K562 (cell line): ENCODE data around the gene MAP2K7. TPM values are rescaled to one million over a fixed set of nuclear protein-coding genes. Genes with fewer than 3 reads are reported as not detected.

Experiments used
- ATAC-seq: fragments of 200-7000 bp; cut with Tn5 transposase; 3 replicates; pipeline ENCODE4 v1.9.1; 2020; ENCODE audit warnings: moderate library complexity
- BruUV-seq: library from RNA; stranded (reverse); fragments of 400-500 nt; replicated peaks from 2 replicates; lab custom pipeline; 2021; lab: Mats Ljungman, UMichigan
- CTCF ChIA-PET: fragments of 300-600 bp; formaldehyde crosslinking; extraction: SDS; loops from one replicate; lab custom pipeline; 2021; ENCODE audit warnings: low intra/inter-chr PET ratio; lab: Yijun Ruan, JAX
- POLR2A ChIA-PET: fragments of 300-600, 350-650 bp; sonication (Branson Sonifier 250); formaldehyde crosslinking; extraction: SDS; loops from one replicate; lab custom pipeline; 2021; ENCODE audit warnings: antibody characterized with exemption, inconsistent platforms; lab: Yijun Ruan, JAX
- DNase-seq, 4 experiments: peaks; one replicate each; pipeline versions ENCODE4 v3.0.0 to v3.0.0-alpha.2; 2011 to 2018; ENCODE audit warnings: low spot score in 3 of 4, mixed read lengths in 3 of 4; ENCODE audit errors: extremely low read depth in 1 of 4
- FAIRE-seq: peaks from 2 replicates; lab custom pipeline; 2011; peaks lifted over from hg19 to GRCh38; lab: Jason Lieb, UNC
- H2AFZ ChIP-seq: 2 replicates; pipeline ENCODE4 v1.6.0; 2011; ENCODE audit warnings: low read depth, low read length, control low read depth, inconsistent platforms
- H3K27ac ChIP-seq: fragments of 200-600 bp; 3 replicates; pipeline ENCODE4 v1.8.0; 2011; ENCODE audit warnings: low read depth, mild to moderate bottlenecking, control low read depth, inconsistent platforms, low read length, moderate library complexity, mixed read lengths; ENCODE audit errors: extremely low read depth
- H3K27me3 ChIP-seq, 2 experiments: fragments of 300-600 bp in 1 of 2; 2 replicates in 1 of 2; 3 replicates in 1 of 2; pipeline versions ENCODE4 v1.6.0 to v1.8.0; 2011; ENCODE audit warnings: inconsistent platforms in 2 of 2, low read length in 2 of 2, mild to moderate bottlenecking in 1 of 2, mixed read lengths in 1 of 2, moderate library complexity in 1 of 2; ENCODE audit not compliant: control insufficient read depth in 2 of 2, insufficient read depth in 2 of 2
- H3K36me3 ChIP-seq: fragments of 300-600 bp; 3 replicates; pipeline ENCODE4 v1.8.0; 2011; ENCODE audit warnings: mild to moderate bottlenecking, low read length, inconsistent platforms; ENCODE audit not compliant: control insufficient read depth, insufficient read depth
- H3K4me1 ChIP-seq, 2 experiments: fragments of 200-600 bp in 1 of 2; replicated peaks in 1 of 2; 2 replicates in 1 of 2; 3 replicates in 1 of 2; pipeline versions ENCODE4 v1.5.1 to v1.8.0; 2011; ENCODE audit warnings: inconsistent platforms in 2 of 2, low read length in 2 of 2, mild to moderate bottlenecking in 1 of 2, mixed read lengths in 1 of 2, moderate library complexity in 1 of 2; ENCODE audit not compliant: control insufficient read depth in 2 of 2, insufficient read depth in 2 of 2
- H3K4me2 ChIP-seq: 2 replicates; pipeline ENCODE4 v1.6.1; 2011; ENCODE audit warnings: low read length, control low read depth, inconsistent platforms, mixed read lengths; ENCODE audit not compliant: insufficient read depth
- H3K4me3 ChIP-seq: fragments of 200-600 bp; sonication (generic), shearing (Covaris generic); 2 replicates; pipeline ENCODE4 v1.5.1; 2016; ENCODE audit warnings: control low read depth, inconsistent platforms
- H3K79me2 ChIP-seq: fragments of 200-600 bp; 3 replicates; pipeline ENCODE4 v1.8.0; 2011; ENCODE audit warnings: low read length, inconsistent platforms; ENCODE audit not compliant: control insufficient read depth, insufficient read depth
- H3K9ac ChIP-seq, 2 experiments: 2 replicates each; pipeline versions ENCODE4 v1.6.0 to v1.6.1; 2011; ENCODE audit warnings: low read depth in 2 of 2, low read length in 2 of 2, control low read depth in 1 of 2, inconsistent platforms in 1 of 2, mild to moderate bottlenecking in 1 of 2, mixed read lengths in 1 of 2; ENCODE audit not compliant: insufficient read depth in 1 of 2
- H3K9me1 ChIP-seq: one replicate; pipeline ENCODE4 v1.6.0; 2011; ENCODE audit warnings: inconsistent platforms, mild to moderate bottlenecking, low read length, moderate library complexity; ENCODE audit not compliant: control insufficient read depth, insufficient read depth
- H3K9me3 ChIP-seq: replicated peaks from 2 replicates; pipeline ENCODE4 v1.5.1; 2011; ENCODE audit warnings: low read depth, low read length, inconsistent platforms; ENCODE audit not compliant: control insufficient read depth, insufficient read depth
- H4K20me1 ChIP-seq: replicated peaks from 2 replicates; pipeline ENCODE4 v1.6.1; 2011; ENCODE audit warnings: low read length, inconsistent platforms, mixed read lengths; ENCODE audit not compliant: control insufficient read depth, insufficient read depth
- NFIC ChIP-seq: fragments of 450-650 bp; IDR thresholded peaks from 2 replicates; pipeline ENCODE4 v1.6.1; 2017; ENCODE audit warnings: mild to moderate bottlenecking, inconsistent platforms
- POLR2A ChIP-seq: fragments of 450-650 bp; conservative IDR thresholded peaks from 2 replicates; pipeline ENCODE4 v1.6.1; 2016
- ZNF699 ChIP-seq: fragments of 250-450 bp; sonication (Bioruptor Pico); IDR thresholded peaks from 2 replicates; pipeline ENCODE4 v1.8.0; 2021; ENCODE audit warnings: mild to moderate bottlenecking, moderate library complexity; ENCODE audit not compliant: insufficient replicate concordance
- WGBS: fragments of 100-300 bp; shearing (Covaris generic); methylation state at CpG from one replicate; pipeline ENCODE4 v1.1.6; 2016; ENCODE audit warnings: low coverage, mixed read lengths; ENCODE audit not compliant: insufficient coverage; ENCODE audit errors: missing lambda C conversion rate; 5-methylcytosine and 5-hydroxymethylcytosine counted together
- in situ Hi-C: fragments of 300-500 bp; cut with MboI; formaldehyde crosslinking; loops from 4 replicates; pipeline ENCODE4 v1.15.0; 2018; ENCODE audit warnings: inconsistent platforms, mixed read lengths
- intact Hi-C: fragments of 100-400 bp; cut with micrococcal nuclease; formaldehyde crosslinking; loops from 2 replicates; pipeline ENCODE4 v1.14.2; 2022
- polyA plus RNA-seq, 8 experiments: library from polyadenylated mRNA; depleted of rRNA in 4 of 8; stranded (reverse) in 5 of 8; unstranded in 3 of 8; fragments of >200 nt; fragmentation: Nextera tagmentation in 2 of 8; fragmentation: Illumina TruSeq in 1 of 8; extraction: Ambion mirVana in 2 of 8; extraction: Trizol in 1 of 8; gene quantifications; 2 replicates each; pipeline versions ENCODE4 v1.2.1 to v1.2.3, GENCODE V29; 2011 to 2014; ENCODE audit warnings: inconsistent platforms in 1 of 8, missing spikeins in 1 of 8
- total RNA-seq, 7 experiments: library from RNA; depleted of rRNA in 6 of 7; stranded (reverse); fragments of >200 nt in 6 of 7; fragmentation: Illumina TruSeq in 2 of 7; extraction: Trizol in 2 of 7; gene quantifications; 2 replicates each; pipeline versions ENCODE4 v1.2.1 to v1.2.3, GENCODE V29; 2011 to 2021; ENCODE audit warnings: low replicate concordance in 1 of 7
- TF ChIP-seq, protein P1 (sequence below): fragments of 250-450 bp; sonication (Bioruptor Pico); IDR thresholded peaks from 2 replicates; pipeline ENCODE4 v1.8.0; 2021; ENCODE audit warnings: moderate library complexity, mild to moderate bottlenecking, inconsistent platforms
- TF ChIP-seq, protein P2 (sequence below), 3 experiments: fragments of 200-800 bp in 1 of 3; sonication (Bioruptor generic) in 1 of 3; sonication (generic) in 1 of 3; formaldehyde crosslinking in 1 of 3; IDR thresholded peaks; 2 replicates each; pipeline versions ENCODE4 v1.6.1 to v1.8.0; 2016 to 2022; ENCODE audit warnings: mild to moderate bottlenecking in 2 of 3, missing compliant biosample characterization in 2 of 3, missing genetic modification characterization in 2 of 3, missing genetic modification reagents in 1 of 3
- TF ChIP-seq, protein P3 (sequence below): sonication (generic); formaldehyde crosslinking; IDR thresholded peaks from 2 replicates; pipeline ENCODE4 v1.8.0; 2022; ENCODE audit warnings: missing genetic modification reagents, mild to moderate bottlenecking, moderate library complexity, borderline replicate concordance

MAP2K7 gene
- total and polyA plus RNA-seq, 9 of the 15 experiments (the other 6 are each of a cell fraction or from before 2014, with no cell fraction given): 0.51 to 45.8 (median 14.1) TPM

DNA sequence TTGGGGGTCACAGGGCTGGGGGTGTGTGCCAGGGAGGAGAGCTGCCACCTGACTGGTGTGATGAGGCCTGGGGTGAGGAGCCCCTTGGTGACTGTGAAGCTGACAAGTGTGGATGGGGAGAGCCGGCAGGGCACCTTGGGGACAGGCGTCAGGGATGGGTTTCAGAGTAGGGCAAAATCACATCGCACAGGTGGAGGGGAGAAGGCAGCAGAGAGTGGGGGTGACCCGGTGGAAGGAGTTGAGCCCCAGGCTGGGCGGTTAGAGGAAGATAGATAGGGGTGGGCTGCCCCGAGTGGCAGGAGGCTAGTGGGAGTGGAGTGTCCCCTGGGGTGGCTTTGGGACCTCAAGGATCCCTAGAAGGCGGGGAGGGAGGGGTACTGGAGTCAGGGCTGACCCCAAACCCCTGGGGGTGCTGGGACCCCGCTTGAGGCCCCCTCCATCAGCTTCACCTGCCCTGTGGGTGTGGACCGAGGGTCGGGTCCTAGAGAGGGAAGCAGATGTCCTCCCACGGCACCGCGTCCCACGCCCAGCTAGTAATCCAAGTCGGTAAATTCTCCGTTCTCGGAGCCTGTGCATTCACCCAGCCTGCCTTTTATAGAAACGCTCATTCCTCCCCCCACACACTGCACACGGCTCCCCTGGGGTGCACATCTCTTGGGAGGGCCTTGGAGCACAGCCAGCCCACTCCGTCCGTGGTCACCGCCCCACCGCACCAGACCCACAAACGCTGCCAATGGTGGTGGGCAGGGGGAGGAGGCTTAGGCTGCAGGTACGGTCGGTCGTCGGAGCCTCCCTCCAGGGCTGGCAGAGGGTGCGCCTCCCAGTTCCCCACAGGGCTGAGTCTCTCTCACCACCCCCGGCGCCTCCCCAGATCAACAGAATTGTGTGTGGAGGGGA lies 19.9 kb downstream of the MAP2K7 start:
- Histone ChIP-seq H2AFZ (no peak overlapping the region), H3K9me3 (no peaks in the 10 kb centered on the region), H3K9ac (peak overlapping the region in 1 of 2 experiments; percentile 86; a peak in 2 of 4 replicates), H3K4me2 (no peak overlapping the region), H3K79me2 (peaks cover 12% of the 10 kb centered on the region), H3K27me3 (no peaks in the 10 kb centered on the region), H3K9me1 (no peaks in the 10 kb centered on the region), H3K27ac (no peak overlapping the region), H3K36me3 (peaks cover 35% of the 10 kb centered on the region; the same call in 1 of the 3 replicates), H4K20me1 (peaks cover 25% of the 10 kb centered on the region; the same call in 1 of the 2 replicates), H3K4me3 (no peak overlapping the region), H3K4me1 (peaks cover 19 to 85% of the 10 kb centered on the region in 2 experiments)
- intact Hi-C loops: loop anchor here (5.0 kb wide), 1 partner anchor 51 kb away; the partner anchor contains the start of gene PRR36
- BruUV-seq: no TSS peak
- ChIA-PET CTCF (no interaction called here), POLR2A (interaction anchor here (0.6 to 1.4 kb wide), 3 partner anchors 25 to 262 kb away, joined by 3 to 8 read pairs (median 3); no protein-coding TSS in a partner anchor)
- DNase-seq: no peak
- TF ChIP-seq POLR2A (peak; percentile 53; the same call in 1 of the 2 replicates), NFIC (peak; percentile 40; the same call in 1 of the 2 replicates), ZNF699 (CRISPR knock-in tag) (no peak)
- TF ChIP-seq, protein P1, sequence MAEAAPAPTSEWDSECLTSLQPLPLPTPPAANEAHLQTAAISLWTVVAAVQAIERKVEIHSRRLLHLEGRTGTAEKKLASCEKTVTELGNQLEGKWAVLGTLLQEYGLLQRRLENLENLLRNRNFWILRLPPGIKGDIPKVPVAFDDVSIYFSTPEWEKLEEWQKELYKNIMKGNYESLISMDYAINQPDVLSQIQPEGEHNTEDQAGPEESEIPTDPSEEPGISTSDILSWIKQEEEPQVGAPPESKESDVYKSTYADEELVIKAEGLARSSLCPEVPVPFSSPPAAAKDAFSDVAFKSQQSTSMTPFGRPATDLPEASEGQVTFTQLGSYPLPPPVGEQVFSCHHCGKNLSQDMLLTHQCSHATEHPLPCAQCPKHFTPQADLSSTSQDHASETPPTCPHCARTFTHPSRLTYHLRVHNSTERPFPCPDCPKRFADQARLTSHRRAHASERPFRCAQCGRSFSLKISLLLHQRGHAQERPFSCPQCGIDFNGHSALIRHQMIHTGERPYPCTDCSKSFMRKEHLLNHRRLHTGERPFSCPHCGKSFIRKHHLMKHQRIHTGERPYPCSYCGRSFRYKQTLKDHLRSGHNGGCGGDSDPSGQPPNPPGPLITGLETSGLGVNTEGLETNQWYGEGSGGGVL: no peak
- TF ChIP-seq, protein P2, sequence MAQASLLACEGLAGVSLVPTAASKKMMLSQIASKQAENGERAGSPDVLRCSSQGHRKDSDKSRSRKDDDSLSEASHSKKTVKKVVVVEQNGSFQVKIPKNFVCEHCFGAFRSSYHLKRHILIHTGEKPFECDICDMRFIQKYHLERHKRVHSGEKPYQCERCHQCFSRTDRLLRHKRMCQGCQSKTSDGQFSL (CRISPR knock-in tag; IDR thresholded peaks at IDR 0.05): 0 out of 2 replicates have a peak, but pooled peaks have one; percentile 34
- TF ChIP-seq, protein P2 (tag; IDR thresholded peaks at IDR 0.05): no peak
- TF ChIP-seq, protein P3, sequence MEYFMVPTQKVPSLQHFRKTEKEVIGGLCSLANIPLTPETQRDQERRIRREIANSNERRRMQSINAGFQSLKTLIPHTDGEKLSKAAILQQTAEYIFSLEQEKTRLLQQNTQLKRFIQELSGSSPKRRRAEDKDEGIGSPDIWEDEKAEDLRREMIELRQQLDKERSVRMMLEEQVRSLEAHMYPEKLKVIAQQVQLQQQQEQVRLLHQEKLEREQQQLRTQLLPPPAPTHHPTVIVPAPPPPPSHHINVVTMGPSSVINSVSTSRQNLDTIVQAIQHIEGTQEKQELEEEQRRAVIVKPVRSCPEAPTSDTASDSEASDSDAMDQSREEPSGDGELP (CRISPR knock-in tag): 0 out of 2 replicates have a peak, but pooled peaks have one; percentile 18
- no peak for FAIRE-seq
- in situ Hi-C loops: loop anchor here (5.0 kb wide), 1 partner anchor 71 kb away; no protein-coding TSS in a partner anchor
- WGBS: 44% methylated on average over 30 of the region's 31 CpGs
- no peak for ATAC-seq
